ENCODE measurements around the gene RTL10.

DNA sequence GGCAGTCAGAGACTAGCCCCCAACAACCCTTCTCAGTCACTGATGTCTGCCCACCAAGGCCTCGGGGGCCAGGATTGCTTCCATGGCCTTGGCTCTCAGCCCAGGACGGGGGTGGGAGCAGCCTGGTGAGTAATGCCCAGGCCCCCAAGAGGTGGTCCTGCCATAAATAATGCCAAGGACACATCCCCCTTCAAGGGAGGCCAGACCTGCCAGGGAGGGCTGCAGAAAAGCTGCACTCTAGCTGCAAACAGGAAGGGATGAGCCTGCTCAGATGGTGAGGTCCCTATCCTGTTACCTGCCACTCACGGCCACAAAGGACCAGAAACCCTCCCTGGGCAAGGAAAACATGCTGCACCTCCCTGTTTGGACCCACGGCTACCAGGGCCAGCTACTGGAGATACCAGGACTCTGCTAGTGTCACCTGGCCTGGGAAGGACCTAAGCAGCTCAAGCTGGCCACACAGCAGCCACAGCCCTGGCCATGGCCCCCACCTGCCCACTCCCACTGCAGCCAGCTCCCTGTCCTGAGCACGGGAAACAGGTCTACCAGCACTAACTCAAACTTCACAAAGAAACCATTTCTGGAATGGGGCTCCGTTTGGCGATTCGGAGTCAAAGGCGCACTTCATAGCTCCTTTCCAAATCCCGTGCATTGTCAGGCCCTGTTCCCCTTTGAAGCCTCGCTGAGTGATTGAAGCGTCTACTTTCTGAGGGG is 12.1 kb downstream of the RTL10 start:
- TF ChIP-seq, protein P1, sequence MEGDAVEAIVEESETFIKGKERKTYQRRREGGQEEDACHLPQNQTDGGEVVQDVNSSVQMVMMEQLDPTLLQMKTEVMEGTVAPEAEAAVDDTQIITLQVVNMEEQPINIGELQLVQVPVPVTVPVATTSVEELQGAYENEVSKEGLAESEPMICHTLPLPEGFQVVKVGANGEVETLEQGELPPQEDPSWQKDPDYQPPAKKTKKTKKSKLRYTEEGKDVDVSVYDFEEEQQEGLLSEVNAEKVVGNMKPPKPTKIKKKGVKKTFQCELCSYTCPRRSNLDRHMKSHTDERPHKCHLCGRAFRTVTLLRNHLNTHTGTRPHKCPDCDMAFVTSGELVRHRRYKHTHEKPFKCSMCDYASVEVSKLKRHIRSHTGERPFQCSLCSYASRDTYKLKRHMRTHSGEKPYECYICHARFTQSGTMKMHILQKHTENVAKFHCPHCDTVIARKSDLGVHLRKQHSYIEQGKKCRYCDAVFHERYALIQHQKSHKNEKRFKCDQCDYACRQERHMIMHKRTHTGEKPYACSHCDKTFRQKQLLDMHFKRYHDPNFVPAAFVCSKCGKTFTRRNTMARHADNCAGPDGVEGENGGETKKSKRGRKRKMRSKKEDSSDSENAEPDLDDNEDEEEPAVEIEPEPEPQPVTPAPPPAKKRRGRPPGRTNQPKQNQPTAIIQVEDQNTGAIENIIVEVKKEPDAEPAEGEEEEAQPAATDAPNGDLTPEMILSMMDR (IDR thresholded peaks at IDR 0.05 in 4 of 5, conservative IDR thresholded peaks at IDR 0.05 in 1 of 5), result no peak
- no peak for TF ChIP-seq POLR2A (IDR thresholded peaks at IDR 0.05)

Data from gastrocnemius medialis (tissue), 4 donors.